ENCODE data around the gene KIRREL3. TPM values are rescaled to one million over a fixed set of nuclear protein-coding genes. Genes with fewer than 3 reads are reported as not detected.

The KIRREL3 gene
- total and polyA plus RNA-seq, 7 experiments from 2014 or later: not detected

DNA sequence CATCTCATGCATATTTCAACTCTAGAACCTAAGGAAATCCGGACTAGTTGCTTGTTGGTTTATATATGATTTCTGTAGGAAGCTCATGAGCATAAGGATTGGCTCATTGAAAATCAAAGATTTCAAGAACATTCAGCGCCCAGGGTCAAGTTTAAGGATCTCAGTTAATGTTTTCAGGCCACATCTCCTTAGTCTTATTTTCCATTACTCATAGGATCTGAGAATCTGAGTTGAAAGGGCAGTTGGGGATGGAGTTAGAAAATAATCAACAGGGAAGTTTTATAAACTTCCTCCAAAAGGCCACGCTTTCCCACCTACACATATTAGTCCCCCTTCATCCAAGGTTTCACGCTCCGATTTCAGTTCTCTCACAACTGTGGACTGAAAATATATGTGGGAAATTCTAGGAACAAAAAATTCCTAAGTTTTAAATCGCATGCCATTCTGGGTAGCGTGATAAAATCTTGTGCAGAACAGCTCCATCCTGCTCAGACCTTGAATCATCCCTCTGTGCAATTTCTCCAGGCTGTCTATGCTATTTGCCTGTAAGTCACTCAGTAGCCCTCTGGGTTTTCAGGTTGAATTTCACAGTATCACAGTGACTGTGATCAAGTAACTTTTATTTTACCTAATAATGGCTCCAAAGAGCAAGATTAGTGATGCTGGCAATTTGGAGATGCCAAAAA lies 160.2 kb downstream of the KIRREL3 start:
- intact Hi-C loops (cut with micrococcal nuclease): no loop called here
- ATAC-seq (no peak), DNase-seq (no peak)
- H3K4me1 Mint-ChIP-seq: no peaks in the 10 kb centered on the region
- H3K4me3 Mint-ChIP-seq: no peak overlapping the region
- CTCF ChIA-PET: no interaction called here
- H3K27me3 ChIP-seq (ENCODE audit: control insufficient read depth in 2 of 2, insufficient read depth in 2 of 2, low read length in 2 of 2): no peaks in the 10 kb centered on the region
- POLR2A ChIA-PET: no interaction called here
- no peak overlapping the region for H3K27ac Mint-ChIP-seq
- H3K27ac ChIP-seq (ENCODE audit: low read depth, low read length): no peak overlapping the region
- H3K36me3 Mint-ChIP-seq: no peaks in the 10 kb centered on the region
- H3K36me3 ChIP-seq (ENCODE audit: control insufficient read depth in 2 of 3, insufficient read depth in 3 of 3, low read length in 3 of 3): no peaks in the 10 kb centered on the region
- H3K4me3 ChIP-seq (ENCODE audit: low read length): no peak overlapping the region
- no peaks in the 10 kb centered on the region for H3K9me3 ChIP-seq (ENCODE audit: control insufficient read depth in 2 of 3, low read length in 3 of 3)
- no peaks in the 10 kb centered on the region for H3K4me1 ChIP-seq (ENCODE audit: control insufficient read depth in 2 of 2, insufficient read depth in 2 of 2, low read length in 2 of 2)
- peaks cover 0 to 3% (median 0%) of the 10 kb centered on the region in 11 donors for H3K9me3 Mint-ChIP-seq
- H3K27me3 Mint-ChIP-seq: peaks cover 0 to 18% (median 5%) of the 10 kb centered on the region in 5 donors

DNA sequence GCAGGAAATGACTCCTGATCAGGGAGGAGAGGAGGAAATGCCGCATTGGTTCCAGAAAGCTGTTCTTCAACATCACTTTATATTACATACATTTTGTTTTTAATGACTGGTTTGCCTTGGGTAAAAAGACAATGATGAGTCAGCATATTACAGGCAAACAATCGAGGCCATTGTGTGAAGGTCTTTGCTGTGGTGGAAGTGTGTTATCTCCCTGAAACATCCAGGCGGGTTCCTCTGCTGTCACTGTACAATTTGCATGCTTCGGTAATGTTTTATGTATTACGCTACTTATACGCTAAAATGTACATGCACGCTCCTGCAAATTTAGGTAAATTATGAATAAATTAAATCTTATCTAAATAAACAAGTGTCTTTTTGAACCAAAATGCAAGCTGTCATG lies 161.1 kb downstream of the KIRREL3 start:
- no peaks in the 10 kb centered on the region for H3K36me3 ChIP-seq (ENCODE audit: control insufficient read depth in 2 of 3, insufficient read depth in 3 of 3, low read length in 3 of 3)
- intact Hi-C loops (cut with micrococcal nuclease): no loop called here
- DNase-seq (no peak), ATAC-seq (no peak)
- H3K27ac ChIP-seq (ENCODE audit: low read depth, low read length): no peak overlapping the region
- H3K27me3 ChIP-seq (ENCODE audit: control insufficient read depth in 2 of 2, insufficient read depth in 2 of 2, low read length in 2 of 2): no peaks in the 10 kb centered on the region
- no peaks in the 10 kb centered on the region for H3K4me1 ChIP-seq (ENCODE audit: control insufficient read depth in 2 of 2, insufficient read depth in 2 of 2, low read length in 2 of 2)
- Mint-ChIP-seq H3K36me3 (no peaks in the 10 kb centered on the region), H3K4me1 (no peaks in the 10 kb centered on the region), H3K9me3 (peaks cover 0 to 5% (median 0%) of the 10 kb centered on the region in 11 donors), H3K27ac (no peak overlapping the region), H3K4me3 (no peak overlapping the region), H3K27me3 (peaks cover 0 to 15% (median 5%) of the 10 kb centered on the region in 5 donors)
- H3K9me3 ChIP-seq (ENCODE audit: control insufficient read depth in 2 of 3, low read length in 3 of 3): no peaks in the 10 kb centered on the region
- no peak overlapping the region for H3K4me3 ChIP-seq (ENCODE audit: low read length)
- ChIA-PET POLR2A (no interaction called here), CTCF (no interaction called here)

DNA sequence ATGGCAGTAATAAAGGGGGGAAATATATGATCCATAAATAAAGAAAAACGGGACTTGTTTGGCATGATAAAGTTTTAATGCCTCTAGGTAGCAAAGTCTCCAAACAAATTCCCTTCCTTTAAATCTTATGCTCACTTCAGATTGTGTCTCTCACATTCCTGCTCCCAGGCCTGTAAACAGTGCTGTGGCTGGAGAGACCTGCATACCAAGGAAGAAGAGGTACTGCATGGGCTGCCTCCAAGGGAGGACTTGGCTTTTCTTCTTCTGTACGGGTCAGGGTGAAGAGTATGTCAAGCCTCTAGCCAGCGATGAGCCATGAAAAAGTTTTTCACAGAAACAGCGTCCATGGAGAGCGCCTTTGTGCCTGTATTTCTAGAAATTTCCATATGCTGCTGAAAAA lies 161.8 kb downstream of the KIRREL3 start:
- no peaks in the 10 kb centered on the region for H3K36me3 Mint-ChIP-seq
- no peaks in the 10 kb centered on the region for H3K27me3 ChIP-seq (ENCODE audit: control insufficient read depth in 2 of 2, insufficient read depth in 2 of 2, low read length in 2 of 2)
- H3K27ac ChIP-seq (ENCODE audit: low read depth, low read length): no peak overlapping the region
- intact Hi-C loops (cut with micrococcal nuclease): no loop called here
- ChIA-PET CTCF (no interaction called here), POLR2A (no interaction called here)
- H3K27ac Mint-ChIP-seq: no peak overlapping the region
- no peak for DNase-seq
- H3K4me3 Mint-ChIP-seq: no peak overlapping the region
- H3K9me3 ChIP-seq (ENCODE audit: control insufficient read depth in 2 of 3, low read length in 3 of 3): no peaks in the 10 kb centered on the region
- H3K4me3 ChIP-seq (ENCODE audit: low read length): no peak overlapping the region
- H3K36me3 ChIP-seq (ENCODE audit: control insufficient read depth in 2 of 3, insufficient read depth in 3 of 3, low read length in 3 of 3): no peaks in the 10 kb centered on the region
- no peaks in the 10 kb centered on the region for H3K4me1 Mint-ChIP-seq
- H3K27me3 Mint-ChIP-seq: peaks cover 0 to 15% (median 5%) of the 10 kb centered on the region in 5 donors
- peaks cover 0 to 5% (median 0%) of the 10 kb centered on the region in 11 donors for H3K9me3 Mint-ChIP-seq
- no peak for ATAC-seq
- H3K4me1 ChIP-seq (ENCODE audit: control insufficient read depth in 2 of 2, insufficient read depth in 2 of 2, low read length in 2 of 2): no peaks in the 10 kb centered on the region

DNA sequence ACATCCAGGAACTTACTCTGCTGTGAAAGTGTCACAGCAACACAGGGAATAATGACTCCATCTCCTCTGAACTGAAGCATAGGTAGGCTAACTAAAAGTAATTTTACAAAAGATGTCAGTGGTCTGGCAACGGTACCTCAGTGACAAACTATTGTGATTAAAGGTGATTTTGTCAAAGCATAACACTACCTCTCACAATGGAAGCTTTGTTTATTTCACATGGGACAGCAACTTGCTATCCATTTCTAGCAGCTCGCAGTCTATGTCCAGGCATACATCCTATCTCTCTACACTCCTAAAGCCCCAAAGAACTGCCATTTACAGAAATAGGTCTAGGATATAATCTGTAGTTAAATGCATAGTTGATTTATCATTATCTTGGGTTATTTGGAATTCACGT lies 163.0 kb downstream of the KIRREL3 start:
- POLR2A ChIA-PET: no interaction called here
- H3K36me3 Mint-ChIP-seq: no peaks in the 10 kb centered on the region
- peaks cover 0 to 15% (median 5%) of the 10 kb centered on the region in 5 donors for H3K27me3 Mint-ChIP-seq
- CTCF ChIA-PET: no interaction called here
- H3K4me1 Mint-ChIP-seq: no peaks in the 10 kb centered on the region
- DNase-seq: no peak
- H3K4me3 Mint-ChIP-seq: no peak overlapping the region
- peaks cover 0 to 5% (median 0%) of the 10 kb centered on the region in 11 donors for H3K9me3 Mint-ChIP-seq
- Histone ChIP-seq H3K4me1 (ENCODE audit: control insufficient read depth in 2 of 2, insufficient read depth in 2 of 2, low read length in 2 of 2) (no peaks in the 10 kb centered on the region), H3K27ac (ENCODE audit: low read depth, low read length) (no peak overlapping the region), H3K9me3 (ENCODE audit: control insufficient read depth in 2 of 3, low read length in 3 of 3) (no peaks in the 10 kb centered on the region), H3K27me3 (ENCODE audit: control insufficient read depth in 2 of 2, insufficient read depth in 2 of 2, low read length in 2 of 2) (no peaks in the 10 kb centered on the region), H3K36me3 (ENCODE audit: control insufficient read depth in 2 of 3, insufficient read depth in 3 of 3, low read length in 3 of 3) (no peaks in the 10 kb centered on the region), H3K4me3 (ENCODE audit: low read length) (no peak overlapping the region)
- intact Hi-C loops (cut with micrococcal nuclease): no loop called here
- no peak overlapping the region for H3K27ac Mint-ChIP-seq
- no peak for ATAC-seq

DNA sequence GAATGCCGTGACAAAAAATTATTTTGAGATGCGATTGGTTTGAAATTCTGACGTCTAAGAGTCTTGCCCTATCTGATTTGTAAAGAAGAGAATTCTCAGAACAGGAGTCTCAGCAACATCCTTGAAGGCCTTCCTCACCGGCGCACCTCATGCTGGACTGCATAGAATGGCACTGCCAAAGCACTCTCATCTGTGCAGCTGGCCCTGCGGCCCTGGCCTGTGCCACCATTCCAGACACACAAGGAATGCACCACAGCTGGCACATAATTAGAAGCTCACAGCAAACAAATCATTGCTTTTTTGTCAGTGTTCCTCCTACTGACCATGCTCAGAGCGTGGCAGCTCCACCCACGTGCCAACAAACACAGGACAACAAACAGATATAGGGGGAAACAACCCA lies 166.0 kb downstream of the KIRREL3 start:
- POLR2A ChIA-PET: no interaction called here
- peaks cover 0 to 17% (median 11%) of the 10 kb centered on the region in 5 donors for H3K27me3 Mint-ChIP-seq
- H3K27ac Mint-ChIP-seq: no peak overlapping the region
- H3K4me1 Mint-ChIP-seq: no peaks in the 10 kb centered on the region
- intact Hi-C loops (cut with micrococcal nuclease): no loop called here
- no peaks in the 10 kb centered on the region for H3K36me3 Mint-ChIP-seq
- H3K9me3 Mint-ChIP-seq: peaks cover 0 to 8% (median 0%) of the 10 kb centered on the region in 11 donors
- no peaks in the 10 kb centered on the region for H3K36me3 ChIP-seq (ENCODE audit: control insufficient read depth in 2 of 3, insufficient read depth in 3 of 3, low read length in 3 of 3)
- no peak for ATAC-seq
- no peak for DNase-seq
- no peaks in the 10 kb centered on the region for H3K9me3 ChIP-seq (ENCODE audit: control insufficient read depth in 2 of 3, low read length in 3 of 3)
- CTCF ChIA-PET: no interaction called here
- no peak overlapping the region for H3K4me3 Mint-ChIP-seq
- no peak overlapping the region for H3K4me3 ChIP-seq (ENCODE audit: low read length)
- H3K27me3 ChIP-seq (ENCODE audit: control insufficient read depth in 2 of 2, insufficient read depth in 2 of 2, low read length in 2 of 2): no peaks in the 10 kb centered on the region
- no peaks in the 10 kb centered on the region for H3K4me1 ChIP-seq (ENCODE audit: control insufficient read depth in 2 of 2, insufficient read depth in 2 of 2, low read length in 2 of 2)
- H3K27ac ChIP-seq (ENCODE audit: low read depth, low read length): no peak overlapping the region

DNA sequence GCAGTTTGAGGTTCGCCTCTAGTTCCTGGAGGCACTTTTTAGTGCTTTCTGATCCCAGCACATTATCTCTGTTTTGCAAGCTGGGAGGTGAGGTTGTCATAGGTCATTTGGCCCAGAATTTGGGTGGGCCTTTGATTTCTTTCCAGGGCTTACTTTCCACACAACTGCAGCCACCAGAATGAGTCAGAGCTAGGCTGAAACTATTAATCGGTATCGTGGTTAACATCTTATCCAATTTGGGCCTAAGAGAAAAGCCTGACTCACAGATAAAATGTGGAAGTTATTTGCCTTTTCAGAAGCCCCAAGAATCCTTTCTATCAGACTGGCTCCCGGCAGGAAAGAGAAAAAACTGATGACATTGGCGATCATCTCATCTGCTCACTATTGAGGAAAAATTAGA lies 166.4 kb downstream of the KIRREL3 start:
- H3K4me3 ChIP-seq (ENCODE audit: low read length): no peak overlapping the region
- peaks cover 0 to 8% (median 0%) of the 10 kb centered on the region in 11 donors for H3K9me3 Mint-ChIP-seq
- H3K4me3 Mint-ChIP-seq: no peak overlapping the region
- no peaks in the 10 kb centered on the region for H3K36me3 ChIP-seq (ENCODE audit: control insufficient read depth in 2 of 3, insufficient read depth in 3 of 3, low read length in 3 of 3)
- ChIA-PET CTCF (no interaction called here), POLR2A (no interaction called here)
- no peak overlapping the region for H3K27ac ChIP-seq (ENCODE audit: low read depth, low read length)
- no peaks in the 10 kb centered on the region for H3K9me3 ChIP-seq (ENCODE audit: control insufficient read depth in 2 of 3, low read length in 3 of 3)
- no peaks in the 10 kb centered on the region for H3K4me1 Mint-ChIP-seq
- no peak for ATAC-seq
- no peaks in the 10 kb centered on the region for H3K27me3 ChIP-seq (ENCODE audit: control insufficient read depth in 2 of 2, insufficient read depth in 2 of 2, low read length in 2 of 2)
- no peak overlapping the region for H3K27ac Mint-ChIP-seq
- H3K4me1 ChIP-seq (ENCODE audit: control insufficient read depth in 2 of 2, insufficient read depth in 2 of 2, low read length in 2 of 2): no peaks in the 10 kb centered on the region
- H3K36me3 Mint-ChIP-seq: no peaks in the 10 kb centered on the region
- peaks cover 0 to 15% (median 11%) of the 10 kb centered on the region in 5 donors for H3K27me3 Mint-ChIP-seq
- DNase-seq: no peak
- intact Hi-C loops (cut with micrococcal nuclease): no loop called here

DNA sequence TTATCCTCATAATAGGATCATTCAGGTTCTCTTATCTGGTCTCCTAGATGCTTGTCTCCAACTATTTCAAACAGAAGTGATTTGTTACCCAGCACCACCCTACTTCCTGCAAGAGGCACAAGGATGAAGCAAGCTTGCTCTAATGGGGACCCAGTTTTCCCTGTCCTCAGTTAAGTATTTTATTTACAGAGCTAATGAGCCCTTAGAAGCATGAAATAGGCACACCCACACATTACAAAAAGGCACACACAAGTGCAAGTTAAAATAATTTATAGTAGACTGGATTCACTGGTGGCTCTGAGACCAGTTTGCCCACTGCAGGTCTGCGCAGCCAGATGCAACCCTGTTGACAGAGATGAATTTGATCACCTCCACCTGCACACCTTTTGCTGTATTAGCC lies 167.5 kb downstream of the KIRREL3 start:
- no peaks in the 10 kb centered on the region for H3K4me1 Mint-ChIP-seq
- H3K27me3 Mint-ChIP-seq: peaks cover 0 to 14% (median 5%) of the 10 kb centered on the region in 5 donors
- Histone ChIP-seq H3K9me3 (ENCODE audit: control insufficient read depth in 2 of 3, low read length in 3 of 3) (no peaks in the 10 kb centered on the region), H3K27ac (ENCODE audit: low read depth, low read length) (no peak overlapping the region), H3K27me3 (ENCODE audit: control insufficient read depth in 2 of 2, insufficient read depth in 2 of 2, low read length in 2 of 2) (no peaks in the 10 kb centered on the region), H3K4me3 (ENCODE audit: low read length) (no peak overlapping the region), H3K36me3 (ENCODE audit: control insufficient read depth in 2 of 3, insufficient read depth in 3 of 3, low read length in 3 of 3) (no peaks in the 10 kb centered on the region), H3K4me1 (ENCODE audit: control insufficient read depth in 2 of 2, insufficient read depth in 2 of 2, low read length in 2 of 2) (no peaks in the 10 kb centered on the region)
- no peak for ATAC-seq
- CTCF ChIA-PET: no interaction called here
- intact Hi-C loops (cut with micrococcal nuclease): no loop called here
- no peak overlapping the region for H3K27ac Mint-ChIP-seq
- H3K36me3 Mint-ChIP-seq: no peaks in the 10 kb centered on the region
- POLR2A ChIA-PET: no interaction called here
- peaks cover 0 to 8% (median 0%) of the 10 kb centered on the region in 11 donors for H3K9me3 Mint-ChIP-seq
- no peak for DNase-seq
- no peak overlapping the region for H3K4me3 Mint-ChIP-seq
